Suprapubic skin (tissue), 4 donors: ENCODE measurements around the gene L3MBTL4. TPM values are rescaled to one million over a fixed set of nuclear protein-coding genes. Genes with fewer than 3 reads are reported as not detected.
"Not testable (repeated sequence)": the region's sequence is repeated elsewhere in the genome, so short reads cannot be mapped to it uniquely, and the experiment has no call there.

Experiments
- DNase-seq, 2 donors: peaks; one replicate each; pipeline ENCODE4 v3.0.0-alpha.2; 2019; ENCODE audit warnings: low spot score in 2 of 2
- H3K27ac ChIP-seq: fragments of 200-600 bp; sonication (generic); one replicate; pipeline ENCODE4 v1.5.1; 2019
- H3K27me3 ChIP-seq: fragments of 200-600 bp; sonication (generic); one replicate; pipeline ENCODE4 v1.5.1; 2019
- H3K36me3 ChIP-seq: fragments of 200-600 bp; sonication (generic); one replicate; pipeline ENCODE4 v1.5.1; 2019
- H3K4me1 ChIP-seq: fragments of 200-600 bp; sonication (generic); one replicate; pipeline ENCODE4 v1.5.1; 2019
- H3K4me3 ChIP-seq: fragments of 200-600 bp; sonication (generic); one replicate; pipeline ENCODE4 v1.5.1; 2019; ENCODE audit warnings: mild to moderate bottlenecking
- H3K9me3 ChIP-seq: fragments of 200-600 bp; sonication (generic); one replicate; pipeline ENCODE4 v1.5.1; 2019
- CTCF ChIP-seq, 2 donors: fragments of 200-600 bp in 1 of 2; fragments of 450-650 bp in 1 of 2; sonication (generic) in 1 of 2; IDR thresholded peaks; one replicate each; pipeline ENCODE4 v1.5.1; 2016 to 2019; ENCODE audit warnings: antibody characterized with exemption in 2 of 2, mild to moderate bottlenecking in 1 of 2, moderate library complexity in 1 of 2
- EP300 ChIP-seq: sonication (generic); formaldehyde crosslinking; IDR thresholded peaks from one replicate; pipeline ENCODE4 v1.6.1; 2017; ENCODE audit warnings: antibody characterized with exemption
- POLR2A ChIP-seq, 2 donors: fragments of 450-650 bp; IDR thresholded peaks; one replicate each; pipeline ENCODE4 v1.6.1; 2017; ENCODE audit warnings: antibody characterized with exemption in 2 of 2, mild to moderate bottlenecking in 2 of 2, moderate library complexity in 2 of 2
- POLR2AphosphoS5 ChIP-seq, 3 donors: sonication (generic); formaldehyde crosslinking; IDR thresholded peaks; one replicate each; pipeline ENCODE4 v1.6.1; 2017; ENCODE audit warnings: antibody characterized with exemption in 3 of 3
- WGBS: methylation state at CpG from one replicate; pipeline ENCODE4 v1.1.5; 2018; 5-methylcytosine and 5-hydroxymethylcytosine counted together
- total RNA-seq, 4 donors: library from RNA; depleted of rRNA; stranded (reverse); fragments of >200 nt; gene quantifications; one replicate each; pipeline ENCODE4 v1.1.0, GENCODE V29; 2016

Gene L3MBTL4
- total RNA-seq, 4 donors from 2014 or later: 11.9 to 29.9 (median 14.4) TPM

- no peak for DNase-seq
- no peaks in the 10 kb centered on the region for H3K9me3 ChIP-seq
- peaks cover 10% of the 10 kb centered on the region for H3K36me3 ChIP-seq
- 91% methylated on average over 18 of the region's 18 CpGs for WGBS
- H3K27me3 ChIP-seq: no peaks in the 10 kb centered on the region
- no peaks in the 10 kb centered on the region for H3K4me1 ChIP-seq
- H3K4me3 ChIP-seq: no peak overlapping the region
- no peak for TF ChIP-seq CTCF (IDR thresholded peaks at IDR 0.05)
- no peak for TF ChIP-seq POLR2A (IDR thresholded peaks at IDR 0.05)
- TF ChIP-seq EP300: no peak
- TF ChIP-seq POLR2AphosphoS5 (IDR thresholded peaks at IDR 0.05): no peak
- no peak overlapping the region for H3K27ac ChIP-seq
Observed at GRCh38 chr18:6271585-6271984, 143.1 kb downstream of the L3MBTL4 start.

- Histone ChIP-seq H3K27ac (no peak overlapping the region), H3K36me3 (peaks cover 10% of the 10 kb centered on the region), H3K4me3 (no peak overlapping the region), H3K9me3 (no peaks in the 10 kb centered on the region), H3K27me3 (no peaks in the 10 kb centered on the region), H3K4me1 (no peaks in the 10 kb centered on the region)
- DNase-seq: no peak
- 81% methylated on average over 8 of the region's 8 CpGs for WGBS
- TF ChIP-seq POLR2A (IDR thresholded peaks at IDR 0.05) (no peak), CTCF (IDR thresholded peaks at IDR 0.05) (no peak), EP300 (no peak), POLR2AphosphoS5 (IDR thresholded peaks at IDR 0.05) (no peak)
Observed at GRCh38 chr18:6270771-6271216, 143.9 kb downstream of the L3MBTL4 start.

- 87% methylated on average over 12 of the region's 12 CpGs for WGBS
- no peak for DNase-seq
- no peaks in the 10 kb centered on the region for H3K4me1 ChIP-seq
- H3K27ac ChIP-seq: no peak overlapping the region
- no peaks in the 10 kb centered on the region for H3K9me3 ChIP-seq
- no peak overlapping the region for H3K4me3 ChIP-seq
- no peaks in the 10 kb centered on the region for H3K27me3 ChIP-seq
- H3K36me3 ChIP-seq: peaks cover 10% of the 10 kb centered on the region
- TF ChIP-seq CTCF (IDR thresholded peaks at IDR 0.05): no peak
- TF ChIP-seq POLR2A (IDR thresholded peaks at IDR 0.05): no peak
- no peak for TF ChIP-seq EP300
- TF ChIP-seq POLR2AphosphoS5 (IDR thresholded peaks at IDR 0.05): no peak
Observed at GRCh38 chr18:6269660-6270332, 144.9 kb downstream of the L3MBTL4 start.

- DNase-seq: no peak
- Histone ChIP-seq H3K4me3 (no peak overlapping the region), H3K4me1 (no peaks in the 10 kb centered on the region), H3K27ac (no peak overlapping the region), H3K36me3 (peaks cover 17% of the 10 kb centered on the region), H3K9me3 (no peaks in the 10 kb centered on the region), H3K27me3 (no peaks in the 10 kb centered on the region)
- WGBS: 85% methylated on average over 3 of the region's 3 CpGs
- TF ChIP-seq EP300: no peak
- no peak for TF ChIP-seq POLR2A (IDR thresholded peaks at IDR 0.05)
- TF ChIP-seq POLR2AphosphoS5 (IDR thresholded peaks at IDR 0.05): no peak
- no peak for TF ChIP-seq CTCF (IDR thresholded peaks at IDR 0.05)
Observed at GRCh38 chr18:6266212-6266611, 148.5 kb downstream of the L3MBTL4 start.

- Histone ChIP-seq H3K36me3 (peaks cover 14% of the 10 kb centered on the region), H3K27ac (no peak overlapping the region), H3K27me3 (no peaks in the 10 kb centered on the region), H3K4me3 (no peak overlapping the region), H3K9me3 (no peaks in the 10 kb centered on the region), H3K4me1 (no peaks in the 10 kb centered on the region)
- TF ChIP-seq POLR2A (IDR thresholded peaks at IDR 0.05): no peak
- no peak for TF ChIP-seq CTCF (IDR thresholded peaks at IDR 0.05)
- TF ChIP-seq POLR2AphosphoS5 (IDR thresholded peaks at IDR 0.05): no peak
- no peak for DNase-seq
- whole genome bisulfite sequencing: 100% methylated on average over 8 of the region's 8 CpGs
Observed at GRCh38 chr18:6261938-6262337, 152.8 kb downstream of the L3MBTL4 start.

GRCh38 chr18:6259324-6259723 is 155.4 kb downstream of the L3MBTL4 start:
- H3K36me3 ChIP-seq: peaks cover 14% of the 10 kb centered on the region
- not testable (repeated sequence) for H3K4me3 ChIP-seq, H3K9me3 ChIP-seq, DNase-seq, H3K27me3 ChIP-seq, H3K27ac ChIP-seq, H3K4me1 ChIP-seq
- WGBS: 83% methylated on average over 1 of the region's 1 CpG
